ENCODE results near the gene ACTL8. TPM values are rescaled to one million over a fixed set of nuclear protein-coding genes. Genes with fewer than 3 reads are reported as not detected.

Gene ACTL8
- total and polyA plus RNA-seq, 2 experiments from 2014 or later = 0.38 to 0.71 TPM

DNA sequence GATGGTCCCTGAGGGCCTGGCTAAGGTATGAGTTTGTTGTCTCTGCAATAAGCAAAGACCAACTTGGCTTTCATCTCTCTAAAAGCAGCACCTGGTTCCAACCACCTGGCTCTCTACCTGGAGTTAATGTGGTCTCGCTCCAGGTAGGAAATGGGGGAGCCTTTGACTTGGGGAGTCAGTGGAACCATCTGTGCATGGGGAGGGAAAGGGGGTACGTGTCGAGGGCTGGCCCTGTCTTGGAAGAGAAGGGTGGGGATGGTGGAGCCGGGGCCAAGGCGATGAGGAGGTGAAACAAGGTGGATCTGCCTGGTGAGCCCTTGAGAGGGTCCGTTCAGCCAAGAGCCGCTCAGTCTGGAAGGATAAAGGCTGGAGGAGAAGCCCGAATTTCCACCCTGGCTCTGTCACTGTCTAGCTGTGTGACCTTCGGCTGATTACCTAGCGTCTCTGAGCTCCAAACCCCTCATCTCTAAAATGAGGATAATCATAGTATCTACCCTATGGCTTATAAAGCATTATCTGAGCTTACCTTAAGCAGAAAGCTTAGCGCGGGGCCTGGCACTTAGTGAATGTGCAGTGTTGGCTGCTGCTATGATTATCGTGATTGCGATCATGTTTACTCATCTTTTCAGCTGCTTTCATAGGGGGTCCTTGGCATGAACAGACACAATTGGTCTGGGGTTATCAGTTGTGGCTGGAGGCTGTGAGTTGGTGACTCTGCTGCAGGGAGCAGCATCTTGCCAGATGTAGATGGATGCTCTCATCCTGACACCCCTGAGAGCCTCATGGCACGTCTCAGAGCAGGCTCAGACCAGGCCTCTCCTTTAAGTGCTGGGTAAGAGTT, 78.7 kb downstream of the ACTL8 start:
- Histone ChIP-seq H3K4me2 (no peak overlapping the region), H3F3A (replicated peaks; ENCODE audit: low read depth) (no peaks in the 10 kb centered on the region), H3K79me2 (replicated peaks; ENCODE audit: insufficient read depth) (no peaks in the 10 kb centered on the region), H2AFZ (no peak overlapping the region), H3K4me3 (no peak overlapping the region), H4K20me1 (replicated peaks; ENCODE audit: insufficient read depth) (no peaks in the 10 kb centered on the region), H3K36me3 (ENCODE audit: insufficient read depth) (no peaks in the 10 kb centered on the region), H3K4me1 (ENCODE audit: insufficient read depth) (no peaks in the 10 kb centered on the region), H3K27me3 (ENCODE audit: insufficient read depth) (no peaks in the 10 kb centered on the region), H3K27ac (ENCODE audit: low read depth) (no peak overlapping the region), H3K9me2 (ENCODE audit: insufficient read depth) (no peaks in the 10 kb centered on the region)
- Mint-ChIP-seq H3K4me3 (no peak overlapping the region), H3K4me1 (peaks cover 2% of the 10 kb centered on the region; the same call in 2 of the 3 replicates), H3K27me3 (ENCODE audit: insufficient read depth, low read depth, poor library complexity) (peaks cover 10% of the 10 kb centered on the region), H3K27ac (no peak overlapping the region), H3K36me3 (ENCODE audit: low read depth) (no peaks in the 10 kb centered on the region), H3K9me3 (no peaks in the 10 kb centered on the region)
- ATAC-seq (no peak), DNase-seq (ENCODE audit: low spot score) (no peak)
- TF ChIP-seq JUNB (IDR thresholded peaks at IDR 0.05; ENCODE audit: unreplicated experiment) (no peak), EZH2phosphoT487 (IDR thresholded peaks at IDR 0.05; ENCODE audit: unreplicated experiment) (no peak), ZNF114 (CRISPR knock-in tag; IDR thresholded peaks at IDR 0.05) (no peak), NANOG (IDR thresholded peaks at IDR 0.05; ENCODE audit: borderline replicate concordance) (no peak), ZNF331 (CRISPR knock-in tag; IDR thresholded peaks at IDR 0.05; ENCODE audit: low read depth) (no peak)

DNA sequence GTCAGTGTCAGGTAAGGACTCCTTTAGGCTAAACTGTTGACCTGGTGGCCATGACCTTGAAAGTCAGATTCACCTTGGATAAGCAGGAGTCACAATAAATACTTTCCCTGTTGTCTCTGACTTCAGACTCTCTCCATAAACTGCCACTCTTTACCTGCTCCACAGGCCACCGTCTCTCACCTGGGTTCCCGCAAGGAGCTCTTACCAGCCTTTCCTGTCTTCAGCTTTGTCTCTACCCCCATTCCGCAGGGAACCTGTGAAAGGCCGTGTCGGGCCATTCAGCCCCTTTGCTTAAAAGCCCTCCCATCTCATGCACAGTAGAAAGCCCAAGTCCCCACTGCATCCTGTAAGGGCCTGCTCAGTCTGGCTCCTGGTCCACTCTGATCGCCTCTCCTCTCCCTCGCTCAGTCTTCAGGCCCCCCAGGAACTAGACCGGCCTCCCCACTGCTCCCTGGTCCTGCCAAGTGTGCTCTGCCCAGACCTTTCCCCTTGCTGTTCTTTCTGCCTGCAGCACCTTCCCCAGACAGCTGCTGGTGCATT, 79.5 kb downstream of the ACTL8 start:
- no peaks in the 10 kb centered on the region for H4K20me1 ChIP-seq (replicated peaks; ENCODE audit: insufficient read depth)
- ATAC-seq (no peak), DNase-seq (ENCODE audit: low spot score) (no peak)
- H2AFZ ChIP-seq = no peak overlapping the region
- H3K4me3 ChIP-seq = no peak overlapping the region
- H3K79me2 ChIP-seq (replicated peaks; ENCODE audit: insufficient read depth) = no peaks in the 10 kb centered on the region
- H3K27me3 ChIP-seq (ENCODE audit: insufficient read depth) = no peaks in the 10 kb centered on the region
- H3K27ac ChIP-seq (ENCODE audit: low read depth) = no peak overlapping the region
- H3F3A ChIP-seq (replicated peaks; ENCODE audit: low read depth) = no peaks in the 10 kb centered on the region
- H3K4me2 ChIP-seq = no peak overlapping the region
- Mint-ChIP-seq H3K36me3 (ENCODE audit: low read depth) (no peaks in the 10 kb centered on the region), H3K4me1 (peaks cover 2% of the 10 kb centered on the region; the same call in 1 of the 3 replicates), H3K9me3 (no peaks in the 10 kb centered on the region), H3K27ac (no peak overlapping the region), H3K4me3 (no peak overlapping the region), H3K27me3 (ENCODE audit: insufficient read depth, low read depth, poor library complexity) (peaks cover 10% of the 10 kb centered on the region)
- H3K36me3 ChIP-seq (ENCODE audit: insufficient read depth) = no peaks in the 10 kb centered on the region
- H3K4me1 ChIP-seq (ENCODE audit: insufficient read depth) = no peaks in the 10 kb centered on the region
- no peaks in the 10 kb centered on the region for H3K9me2 ChIP-seq (ENCODE audit: insufficient read depth)
- TF ChIP-seq, protein P1, sequence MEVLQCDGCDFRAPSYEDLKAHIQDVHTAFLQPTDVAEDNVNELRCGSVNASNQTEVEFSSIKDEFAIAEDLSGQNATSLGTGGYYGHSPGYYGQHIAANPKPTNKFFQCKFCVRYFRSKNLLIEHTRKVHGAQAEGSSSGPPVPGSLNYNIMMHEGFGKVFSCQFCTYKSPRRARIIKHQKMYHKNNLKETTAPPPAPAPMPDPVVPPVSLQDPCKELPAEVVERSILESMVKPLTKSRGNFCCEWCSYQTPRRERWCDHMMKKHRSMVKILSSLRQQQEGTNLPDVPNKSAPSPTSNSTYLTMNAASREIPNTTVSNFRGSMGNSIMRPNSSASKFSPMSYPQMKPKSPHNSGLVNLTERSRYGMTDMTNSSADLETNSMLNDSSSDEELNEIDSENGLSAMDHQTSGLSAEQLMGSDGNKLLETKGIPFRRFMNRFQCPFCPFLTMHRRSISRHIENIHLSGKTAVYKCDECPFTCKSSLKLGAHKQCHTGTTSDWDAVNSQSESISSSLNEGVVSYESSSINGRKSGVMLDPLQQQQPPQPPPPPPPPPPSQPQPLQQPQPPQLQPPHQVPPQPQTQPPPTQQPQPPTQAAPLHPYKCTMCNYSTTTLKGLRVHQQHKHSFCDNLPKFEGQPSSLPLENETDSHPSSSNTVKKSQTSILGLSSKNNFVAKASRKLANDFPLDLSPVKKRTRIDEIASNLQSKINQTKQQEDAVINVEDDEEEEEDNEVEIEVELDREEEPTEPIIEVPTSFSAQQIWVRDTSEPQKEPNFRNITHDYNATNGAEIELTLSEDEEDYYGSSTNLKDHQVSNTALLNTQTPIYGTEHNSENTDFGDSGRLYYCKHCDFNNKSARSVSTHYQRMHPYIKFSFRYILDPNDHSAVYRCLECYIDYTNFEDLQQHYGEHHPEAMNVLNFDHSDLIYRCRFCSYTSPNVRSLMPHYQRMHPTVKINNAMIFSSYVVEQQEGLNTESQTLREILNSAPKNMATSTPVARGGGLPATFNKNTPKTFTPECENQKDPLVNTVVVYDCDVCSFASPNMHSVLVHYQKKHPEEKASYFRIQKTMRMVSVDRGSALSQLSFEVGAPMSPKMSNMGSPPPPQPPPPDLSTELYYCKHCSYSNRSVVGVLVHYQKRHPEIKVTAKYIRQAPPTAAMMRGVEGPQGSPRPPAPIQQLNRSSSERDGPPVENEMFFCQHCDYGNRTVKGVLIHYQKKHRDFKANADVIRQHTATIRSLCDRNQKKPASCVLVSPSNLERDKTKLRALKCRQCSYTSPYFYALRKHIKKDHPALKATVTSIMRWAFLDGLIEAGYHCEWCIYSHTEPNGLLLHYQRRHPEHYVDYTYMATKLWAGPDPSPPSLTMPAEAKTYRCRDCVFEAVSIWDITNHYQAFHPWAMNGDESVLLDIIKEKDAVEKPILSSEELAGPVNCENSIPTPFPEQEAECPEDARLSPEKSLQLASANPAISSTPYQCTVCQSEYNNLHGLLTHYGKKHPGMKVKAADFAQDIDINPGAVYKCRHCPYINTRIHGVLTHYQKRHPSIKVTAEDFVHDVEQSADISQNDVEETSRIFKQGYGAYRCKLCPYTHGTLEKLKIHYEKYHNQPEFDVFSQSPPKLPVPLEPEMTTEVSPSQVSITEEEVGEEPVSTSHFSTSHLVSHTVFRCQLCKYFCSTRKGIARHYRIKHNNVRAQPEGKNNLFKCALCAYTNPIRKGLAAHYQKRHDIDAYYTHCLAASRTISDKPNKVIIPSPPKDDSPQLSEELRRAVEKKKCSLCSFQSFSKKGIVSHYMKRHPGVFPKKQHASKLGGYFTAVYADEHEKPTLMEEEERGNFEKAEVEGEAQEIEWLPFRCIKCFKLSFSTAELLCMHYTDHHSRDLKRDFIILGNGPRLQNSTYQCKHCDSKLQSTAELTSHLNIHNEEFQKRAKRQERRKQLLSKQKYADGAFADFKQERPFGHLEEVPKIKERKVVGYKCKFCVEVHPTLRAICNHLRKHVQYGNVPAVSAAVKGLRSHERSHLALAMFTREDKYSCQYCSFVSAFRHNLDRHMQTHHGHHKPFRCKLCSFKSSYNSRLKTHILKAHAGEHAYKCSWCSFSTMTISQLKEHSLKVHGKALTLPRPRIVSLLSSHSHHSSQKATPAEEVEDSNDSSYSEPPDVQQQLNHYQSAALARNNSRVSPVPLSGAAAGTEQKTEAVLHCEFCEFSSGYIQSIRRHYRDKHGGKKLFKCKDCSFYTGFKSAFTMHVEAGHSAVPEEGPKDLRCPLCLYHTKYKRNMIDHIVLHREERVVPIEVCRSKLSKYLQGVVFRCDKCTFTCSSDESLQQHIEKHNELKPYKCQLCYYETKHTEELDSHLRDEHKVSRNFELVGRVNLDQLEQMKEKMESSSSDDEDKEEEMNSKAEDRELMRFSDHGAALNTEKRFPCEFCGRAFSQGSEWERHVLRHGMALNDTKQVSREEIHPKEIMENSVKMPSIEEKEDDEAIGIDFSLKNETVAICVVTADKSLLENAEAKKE (CRISPR knock-in tag; IDR thresholded peaks at IDR 0.05) = no peak
- TF ChIP-seq ZNF114 (CRISPR knock-in tag; IDR thresholded peaks at IDR 0.05) (no peak), JUNB (IDR thresholded peaks at IDR 0.05; ENCODE audit: unreplicated experiment) (no peak), NANOG (IDR thresholded peaks at IDR 0.05; ENCODE audit: borderline replicate concordance) (no peak), STAT1 (IDR thresholded peaks at IDR 0.05; ENCODE audit: unreplicated experiment) (no peak), EZH2phosphoT487 (IDR thresholded peaks at IDR 0.05; ENCODE audit: unreplicated experiment) (no peak)
- TF ChIP-seq, protein P2, sequence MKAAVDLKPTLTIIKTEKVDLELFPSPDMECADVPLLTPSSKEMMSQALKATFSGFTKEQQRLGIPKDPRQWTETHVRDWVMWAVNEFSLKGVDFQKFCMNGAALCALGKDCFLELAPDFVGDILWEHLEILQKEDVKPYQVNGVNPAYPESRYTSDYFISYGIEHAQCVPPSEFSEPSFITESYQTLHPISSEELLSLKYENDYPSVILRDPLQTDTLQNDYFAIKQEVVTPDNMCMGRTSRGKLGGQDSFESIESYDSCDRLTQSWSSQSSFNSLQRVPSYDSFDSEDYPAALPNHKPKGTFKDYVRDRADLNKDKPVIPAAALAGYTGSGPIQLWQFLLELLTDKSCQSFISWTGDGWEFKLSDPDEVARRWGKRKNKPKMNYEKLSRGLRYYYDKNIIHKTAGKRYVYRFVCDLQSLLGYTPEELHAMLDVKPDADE (IDR thresholded peaks at IDR 0.05) = no peak
- TF ChIP-seq, protein P3, sequence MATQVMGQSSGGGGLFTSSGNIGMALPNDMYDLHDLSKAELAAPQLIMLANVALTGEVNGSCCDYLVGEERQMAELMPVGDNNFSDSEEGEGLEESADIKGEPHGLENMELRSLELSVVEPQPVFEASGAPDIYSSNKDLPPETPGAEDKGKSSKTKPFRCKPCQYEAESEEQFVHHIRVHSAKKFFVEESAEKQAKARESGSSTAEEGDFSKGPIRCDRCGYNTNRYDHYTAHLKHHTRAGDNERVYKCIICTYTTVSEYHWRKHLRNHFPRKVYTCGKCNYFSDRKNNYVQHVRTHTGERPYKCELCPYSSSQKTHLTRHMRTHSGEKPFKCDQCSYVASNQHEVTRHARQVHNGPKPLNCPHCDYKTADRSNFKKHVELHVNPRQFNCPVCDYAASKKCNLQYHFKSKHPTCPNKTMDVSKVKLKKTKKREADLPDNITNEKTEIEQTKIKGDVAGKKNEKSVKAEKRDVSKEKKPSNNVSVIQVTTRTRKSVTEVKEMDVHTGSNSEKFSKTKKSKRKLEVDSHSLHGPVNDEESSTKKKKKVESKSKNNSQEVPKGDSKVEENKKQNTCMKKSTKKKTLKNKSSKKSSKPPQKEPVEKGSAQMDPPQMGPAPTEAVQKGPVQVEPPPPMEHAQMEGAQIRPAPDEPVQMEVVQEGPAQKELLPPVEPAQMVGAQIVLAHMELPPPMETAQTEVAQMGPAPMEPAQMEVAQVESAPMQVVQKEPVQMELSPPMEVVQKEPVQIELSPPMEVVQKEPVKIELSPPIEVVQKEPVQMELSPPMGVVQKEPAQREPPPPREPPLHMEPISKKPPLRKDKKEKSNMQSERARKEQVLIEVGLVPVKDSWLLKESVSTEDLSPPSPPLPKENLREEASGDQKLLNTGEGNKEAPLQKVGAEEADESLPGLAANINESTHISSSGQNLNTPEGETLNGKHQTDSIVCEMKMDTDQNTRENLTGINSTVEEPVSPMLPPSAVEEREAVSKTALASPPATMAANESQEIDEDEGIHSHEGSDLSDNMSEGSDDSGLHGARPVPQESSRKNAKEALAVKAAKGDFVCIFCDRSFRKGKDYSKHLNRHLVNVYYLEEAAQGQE (IDR thresholded peaks at IDR 0.05; ENCODE audit: unreplicated experiment) = no peak
